Measurements from ENCODE around the gene PLXNB1. TPM values are rescaled to one million over a fixed set of nuclear protein-coding genes. Genes with fewer than 3 reads are reported as not detected.

Gene PLXNB1
- total and polyA plus RNA-seq, 2 of the 13 experiments (the other 11 are each of a cell fraction or from before 2014, with no cell fraction given) = 86.0 to 143 TPM

DNA sequence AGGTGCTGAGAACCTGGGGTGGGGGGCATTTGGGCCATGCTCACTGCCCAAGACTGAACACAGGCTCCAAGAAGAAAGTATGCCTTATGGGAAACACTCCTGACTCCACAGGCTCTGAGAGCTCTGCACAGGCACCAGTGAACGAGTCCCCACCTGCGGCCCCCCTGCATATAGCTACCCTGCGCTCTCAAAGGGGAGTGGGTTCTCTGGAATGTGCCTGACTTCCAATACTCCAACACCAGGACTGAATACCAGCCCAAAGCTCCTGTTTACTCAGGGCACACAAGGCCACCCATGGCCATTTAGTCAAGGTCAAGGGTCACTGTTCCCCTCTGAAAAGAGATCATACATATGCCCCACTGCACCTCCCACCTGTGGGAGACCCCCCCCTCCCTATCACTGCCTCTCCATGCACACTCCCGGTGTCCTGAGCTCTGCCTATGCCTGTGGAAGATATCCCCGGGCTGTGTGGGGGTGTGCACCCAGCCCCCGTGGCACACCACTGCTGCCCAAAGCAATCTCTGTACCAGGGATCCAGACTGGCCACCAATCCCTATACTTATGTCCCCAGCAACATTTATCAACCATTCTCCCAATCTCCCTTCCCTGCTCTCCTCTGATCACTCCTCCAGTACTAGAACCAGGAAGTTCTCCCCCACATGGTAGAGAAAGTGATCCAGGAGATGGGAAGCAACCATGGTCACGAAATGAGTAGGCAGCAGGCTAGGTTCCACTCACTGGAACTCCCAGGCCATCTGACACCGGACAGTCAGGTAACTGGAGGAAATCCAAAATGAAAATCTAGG lies 1.5 kb upstream of the PLXNB1 start (continued):
- TF ChIP-seq, protein P1, sequence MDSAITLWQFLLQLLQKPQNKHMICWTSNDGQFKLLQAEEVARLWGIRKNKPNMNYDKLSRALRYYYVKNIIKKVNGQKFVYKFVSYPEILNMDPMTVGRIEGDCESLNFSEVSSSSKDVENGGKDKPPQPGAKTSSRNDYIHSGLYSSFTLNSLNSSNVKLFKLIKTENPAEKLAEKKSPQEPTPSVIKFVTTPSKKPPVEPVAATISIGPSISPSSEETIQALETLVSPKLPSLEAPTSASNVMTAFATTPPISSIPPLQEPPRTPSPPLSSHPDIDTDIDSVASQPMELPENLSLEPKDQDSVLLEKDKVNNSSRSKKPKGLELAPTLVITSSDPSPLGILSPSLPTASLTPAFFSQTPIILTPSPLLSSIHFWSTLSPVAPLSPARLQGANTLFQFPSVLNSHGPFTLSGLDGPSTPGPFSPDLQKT (CRISPR knock-in tag; IDR thresholded peaks at IDR 0.05; ENCODE audit: borderline replicate concordance) = no peak
- TF ChIP-seq CEBPG (CRISPR knock-in tag; IDR thresholded peaks at IDR 0.05) (no peak; the same call in 1 of the 2 replicates), NFKBIZ (CRISPR knock-in tag; IDR thresholded peaks at IDR 0.05) (peak; percentile 82; the same call in 1 of the 2 replicates), ZNF3 (CRISPR knock-in tag; IDR thresholded peaks at IDR 0.05) (no peak), CREM (IDR thresholded peaks at IDR 0.05) (peak; percentile 78), CREM (CRISPR knock-in tag; IDR thresholded peaks at IDR 0.05) (no peak), HCFC1 (IDR thresholded peaks at IDR 0.05; ENCODE audit: low read depth, low read length) (no peak), MATR3 (CRISPR knock-in tag; IDR thresholded peaks at IDR 0.05) (no peak), NONO (IDR thresholded peaks at IDR 0.05) (no peak), NONO (CRISPR knock-in tag; conservative IDR thresholded peaks at IDR 0.05) (peak; percentile 65; the same call in 1 of the 2 replicates), RFX1 (IDR thresholded peaks at IDR 0.05) (no peak), HOXA3 (CRISPR knock-in tag; IDR thresholded peaks at IDR 0.05) (peak; percentile 92), FOXA3 (CRISPR knock-in tag; IDR thresholded peaks at IDR 0.05) (peak; percentile 97), ZNF891 (CRISPR knock-in tag; IDR thresholded peaks at IDR 0.05) (no peak)
- TF ChIP-seq, protein P2, sequence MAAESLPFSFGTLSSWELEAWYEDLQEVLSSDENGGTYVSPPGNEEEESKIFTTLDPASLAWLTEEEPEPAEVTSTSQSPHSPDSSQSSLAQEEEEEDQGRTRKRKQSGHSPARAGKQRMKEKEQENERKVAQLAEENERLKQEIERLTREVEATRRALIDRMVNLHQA (CRISPR knock-in tag; IDR thresholded peaks at IDR 0.05) = no peak
- TF ChIP-seq, protein P3, sequence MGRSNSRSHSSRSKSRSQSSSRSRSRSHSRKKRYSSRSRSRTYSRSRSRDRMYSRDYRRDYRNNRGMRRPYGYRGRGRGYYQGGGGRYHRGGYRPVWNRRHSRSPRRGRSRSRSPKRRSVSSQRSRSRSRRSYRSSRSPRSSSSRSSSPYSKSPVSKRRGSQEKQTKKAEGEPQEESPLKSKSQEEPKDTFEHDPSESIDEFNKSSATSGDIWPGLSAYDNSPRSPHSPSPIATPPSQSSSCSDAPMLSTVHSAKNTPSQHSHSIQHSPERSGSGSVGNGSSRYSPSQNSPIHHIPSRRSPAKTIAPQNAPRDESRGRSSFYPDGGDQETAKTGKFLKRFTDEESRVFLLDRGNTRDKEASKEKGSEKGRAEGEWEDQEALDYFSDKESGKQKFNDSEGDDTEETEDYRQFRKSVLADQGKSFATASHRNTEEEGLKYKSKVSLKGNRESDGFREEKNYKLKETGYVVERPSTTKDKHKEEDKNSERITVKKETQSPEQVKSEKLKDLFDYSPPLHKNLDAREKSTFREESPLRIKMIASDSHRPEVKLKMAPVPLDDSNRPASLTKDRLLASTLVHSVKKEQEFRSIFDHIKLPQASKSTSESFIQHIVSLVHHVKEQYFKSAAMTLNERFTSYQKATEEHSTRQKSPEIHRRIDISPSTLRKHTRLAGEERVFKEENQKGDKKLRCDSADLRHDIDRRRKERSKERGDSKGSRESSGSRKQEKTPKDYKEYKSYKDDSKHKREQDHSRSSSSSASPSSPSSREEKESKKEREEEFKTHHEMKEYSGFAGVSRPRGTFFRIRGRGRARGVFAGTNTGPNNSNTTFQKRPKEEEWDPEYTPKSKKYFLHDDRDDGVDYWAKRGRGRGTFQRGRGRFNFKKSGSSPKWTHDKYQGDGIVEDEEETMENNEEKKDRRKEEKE (IDR thresholded peaks at IDR 0.05) = no peak
- TF ChIP-seq, protein P4, sequence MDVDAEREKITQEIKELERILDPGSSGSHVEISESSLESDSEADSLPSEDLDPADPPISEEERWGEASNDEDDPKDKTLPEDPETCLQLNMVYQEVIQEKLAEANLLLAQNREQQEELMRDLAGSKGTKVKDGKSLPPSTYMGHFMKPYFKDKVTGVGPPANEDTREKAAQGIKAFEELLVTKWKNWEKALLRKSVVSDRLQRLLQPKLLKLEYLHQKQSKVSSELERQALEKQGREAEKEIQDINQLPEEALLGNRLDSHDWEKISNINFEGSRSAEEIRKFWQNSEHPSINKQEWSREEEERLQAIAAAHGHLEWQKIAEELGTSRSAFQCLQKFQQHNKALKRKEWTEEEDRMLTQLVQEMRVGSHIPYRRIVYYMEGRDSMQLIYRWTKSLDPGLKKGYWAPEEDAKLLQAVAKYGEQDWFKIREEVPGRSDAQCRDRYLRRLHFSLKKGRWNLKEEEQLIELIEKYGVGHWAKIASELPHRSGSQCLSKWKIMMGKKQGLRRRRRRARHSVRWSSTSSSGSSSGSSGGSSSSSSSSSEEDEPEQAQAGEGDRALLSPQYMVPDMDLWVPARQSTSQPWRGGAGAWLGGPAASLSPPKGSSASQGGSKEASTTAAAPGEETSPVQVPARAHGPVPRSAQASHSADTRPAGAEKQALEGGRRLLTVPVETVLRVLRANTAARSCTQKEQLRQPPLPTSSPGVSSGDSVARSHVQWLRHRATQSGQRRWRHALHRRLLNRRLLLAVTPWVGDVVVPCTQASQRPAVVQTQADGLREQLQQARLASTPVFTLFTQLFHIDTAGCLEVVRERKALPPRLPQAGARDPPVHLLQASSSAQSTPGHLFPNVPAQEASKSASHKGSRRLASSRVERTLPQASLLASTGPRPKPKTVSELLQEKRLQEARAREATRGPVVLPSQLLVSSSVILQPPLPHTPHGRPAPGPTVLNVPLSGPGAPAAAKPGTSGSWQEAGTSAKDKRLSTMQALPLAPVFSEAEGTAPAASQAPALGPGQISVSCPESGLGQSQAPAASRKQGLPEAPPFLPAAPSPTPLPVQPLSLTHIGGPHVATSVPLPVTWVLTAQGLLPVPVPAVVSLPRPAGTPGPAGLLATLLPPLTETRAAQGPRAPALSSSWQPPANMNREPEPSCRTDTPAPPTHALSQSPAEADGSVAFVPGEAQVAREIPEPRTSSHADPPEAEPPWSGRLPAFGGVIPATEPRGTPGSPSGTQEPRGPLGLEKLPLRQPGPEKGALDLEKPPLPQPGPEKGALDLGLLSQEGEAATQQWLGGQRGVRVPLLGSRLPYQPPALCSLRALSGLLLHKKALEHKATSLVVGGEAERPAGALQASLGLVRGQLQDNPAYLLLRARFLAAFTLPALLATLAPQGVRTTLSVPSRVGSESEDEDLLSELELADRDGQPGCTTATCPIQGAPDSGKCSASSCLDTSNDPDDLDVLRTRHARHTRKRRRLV (CRISPR knock-in tag; IDR thresholded peaks at IDR 0.05) = no peak
- TF ChIP-seq, protein P5, sequence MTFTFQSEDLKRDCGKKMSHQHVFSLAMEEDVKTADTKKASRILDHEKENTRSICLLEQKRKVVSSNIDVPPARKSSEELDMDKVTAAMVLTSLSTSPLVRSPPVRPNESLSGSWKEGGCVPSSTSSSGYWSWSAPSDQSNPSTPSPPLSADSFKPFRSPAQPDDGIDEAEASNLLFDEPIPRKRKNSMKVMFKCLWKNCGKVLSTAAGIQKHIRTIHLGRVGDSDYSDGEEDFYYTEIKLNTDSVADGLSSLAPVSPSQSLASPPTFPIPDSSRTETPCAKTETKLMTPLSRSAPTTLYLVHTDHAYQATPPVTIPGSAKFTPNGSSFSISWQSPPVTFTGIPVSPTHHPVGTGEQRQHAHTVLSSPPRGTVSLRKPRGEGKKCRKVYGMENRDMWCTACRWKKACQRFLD (CRISPR knock-in tag; IDR thresholded peaks at IDR 0.05; ENCODE audit: borderline replicate concordance) = no peak
- TF ChIP-seq, protein P6, sequence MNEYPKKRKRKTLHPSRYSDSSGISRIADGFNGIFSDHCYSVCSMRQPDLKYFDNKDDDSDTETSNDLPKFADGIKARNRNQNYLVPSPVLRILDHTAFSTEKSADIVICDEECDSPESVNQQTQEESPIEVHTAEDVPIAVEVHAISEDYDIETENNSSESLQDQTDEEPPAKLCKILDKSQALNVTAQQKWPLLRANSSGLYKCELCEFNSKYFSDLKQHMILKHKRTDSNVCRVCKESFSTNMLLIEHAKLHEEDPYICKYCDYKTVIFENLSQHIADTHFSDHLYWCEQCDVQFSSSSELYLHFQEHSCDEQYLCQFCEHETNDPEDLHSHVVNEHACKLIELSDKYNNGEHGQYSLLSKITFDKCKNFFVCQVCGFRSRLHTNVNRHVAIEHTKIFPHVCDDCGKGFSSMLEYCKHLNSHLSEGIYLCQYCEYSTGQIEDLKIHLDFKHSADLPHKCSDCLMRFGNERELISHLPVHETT (CRISPR knock-in tag; conservative IDR thresholded peaks at IDR 0.05) = 0 out of 2 replicates have a peak, but pooled peaks have one; percentile 66

All from HepG2 (cell line).